Non-pigmented ciliary epithelial cell (primary cell): Measurements from ENCODE around the gene ETFBKMT.
"Not testable (repeated sequence)": the region's sequence is repeated elsewhere in the genome, so short reads cannot be mapped to it uniquely, and the experiment has no call there.

ENCODE experiments used
- DNase-seq: peaks from one replicate; pipeline ENCODE4 v3.0.0-alpha.2; 2010; ENCODE audit warnings: low read depth

The ETFBKMT gene

GRCh38 chr12:31655792-31656191, 3.7 kb upstream of the ETFBKMT start:
- DNase-seq: no peak

- DNase-seq: no peak
Observed at GRCh38 chr12:31658471-31659086, 909 bp upstream of the ETFBKMT start.

GRCh38 chr12:31662176-31662849, 2.8 kb downstream of the ETFBKMT start:
- DNase-seq: no peak

- no peak for DNase-seq
Observed at GRCh38 chr12:31663576-31663975, 4.1 kb downstream of the ETFBKMT start.

GRCh38 chr12:31664038-31664437, 4.5 kb downstream of the ETFBKMT start:
- DNase-seq: no peak

- no peak for DNase-seq
Observed at GRCh38 chr12:31669020-31669419, 9.5 kb downstream of the ETFBKMT start.

- DNase-seq: not testable (repeated sequence)
Observed at GRCh38 chr12:31669582-31669981, 10.1 kb downstream of the ETFBKMT start.

GRCh38 chr12:31672521-31672920, 13.0 kb downstream of the ETFBKMT start:
- DNase-seq: no peak

GRCh38 chr12:31682136-31682962, 22.9 kb downstream of the ETFBKMT start:
- peak; percentile 45 for DNase-seq

- DNase-seq: no peak
Observed at GRCh38 chr12:31685801-31686200, 26.3 kb downstream of the ETFBKMT start.

- no peak for DNase-seq
Observed at GRCh38 chr12:31687101-31687527, 27.6 kb downstream of the ETFBKMT start.

GRCh38 chr12:31689921-31690320, 30.4 kb downstream of the ETFBKMT start:
- DNase-seq: not testable (repeated sequence)

- DNase-seq: no peak
Observed at GRCh38 chr12:31702047-31702446, 42.6 kb downstream of the ETFBKMT start.

GRCh38 chr12:31705621-31706020, 46.1 kb downstream of the ETFBKMT start:
- no peak for DNase-seq

- not testable (repeated sequence) for DNase-seq
Observed at GRCh38 chr12:31708118-31708517, 48.6 kb downstream of the ETFBKMT start.

- no peak for DNase-seq
Observed at GRCh38 chr12:31710021-31710818, 50.7 kb downstream of the ETFBKMT start.

- DNase-seq: no peak
Observed at GRCh38 chr12:31712877-31713276, 53.4 kb downstream of the ETFBKMT start.

GRCh38 chr12:31714406-31715271, 55.2 kb downstream of the ETFBKMT start:
- no peak for DNase-seq

GRCh38 chr12:31715283-31715825, 55.9 kb downstream of the ETFBKMT start:
- DNase-seq: no peak

GRCh38 chr12:31716998-31717397, 57.5 kb downstream of the ETFBKMT start:
- DNase-seq: not testable (repeated sequence)
